SU-DHL-6 (cell line): ENCODE data around the gene PLPP7.

Source experiments
- H2AFZ ChIP-seq: fragments of 200-600 bp; sonication (generic); 2 replicates; pipeline ENCODE4 v1.6.1; 2014; ENCODE audit warnings: low read depth, mild to moderate bottlenecking, moderate library complexity, mixed read lengths, antibody characterized with exemption, low read length; ENCODE audit not compliant: severe bottlenecking
- H3F3A ChIP-seq: fragments of 200-600 bp; shearing (Covaris generic); 2 replicates; pipeline ENCODE4 v1.6.0; 2016; ENCODE audit warnings: antibody characterized with exemption, mild to moderate bottlenecking; ENCODE audit not compliant: insufficient read depth
- H3K27ac ChIP-seq: fragments of 200-600 bp; sonication (generic); 2 replicates; pipeline ENCODE4 v1.5.1; 2016; ENCODE audit warnings: low read depth, mild to moderate bottlenecking, low read length, moderate library complexity, mixed read lengths
- H3K27me3 ChIP-seq: fragments of 200-600 bp; sonication (generic), shearing (Covaris generic); 2 replicates; pipeline ENCODE4 v1.6.0; 2014; ENCODE audit warnings: mild to moderate bottlenecking, low read length
- H3K36me3 ChIP-seq: fragments of 200-600 bp; sonication (generic); 2 replicates; pipeline ENCODE4 v1.6.1; 2014; ENCODE audit warnings: mild to moderate bottlenecking, low read length, mixed read lengths
- H3K4me2 ChIP-seq: fragments of 300-600, 200-600 bp; shearing (Covaris generic), sonication (generic); 2 replicates; pipeline ENCODE4 v1.6.0; 2014; ENCODE audit warnings: low read length, low read depth, mild to moderate bottlenecking; ENCODE audit not compliant: poor library complexity, severe bottlenecking
- H3K4me3 ChIP-seq: fragments of 200-600 bp; sonication (generic); 2 replicates; pipeline ENCODE4 v1.5.1; 2014; ENCODE audit warnings: antibody characterized with exemption, low read length, mild to moderate bottlenecking, mixed read lengths; ENCODE audit not compliant: insufficient read depth, poor library complexity, severe bottlenecking
- H3K79me2 ChIP-seq: fragments of 200-600 bp; sonication (generic); 2 replicates; pipeline ENCODE4 v1.6.1; 2014; ENCODE audit warnings: mild to moderate bottlenecking, low read length, moderate library complexity; ENCODE audit not compliant: insufficient read depth
- H3K9ac ChIP-seq: fragments of 200-600 bp; sonication (generic); 2 replicates; pipeline ENCODE4 v1.7.0; 2014; ENCODE audit warnings: mild to moderate bottlenecking, low read length
- H3K9me2 ChIP-seq: fragments of 200-600 bp; sonication (generic); replicated peaks from 2 replicates; pipeline ENCODE4 v1.6.1; 2014; ENCODE audit warnings: low read length; ENCODE audit not compliant: insufficient read depth
- H3K9me3 ChIP-seq: fragments of 200-600 bp; sonication (generic); 2 replicates; pipeline ENCODE4 v1.6.1; 2014; ENCODE audit warnings: low read length, mixed read lengths; ENCODE audit not compliant: insufficient read depth
- H4K20me1 ChIP-seq: fragments of 200-600 bp; sonication (generic); 2 replicates; pipeline ENCODE4 v1.6.1; 2014; ENCODE audit warnings: low read depth, mild to moderate bottlenecking, antibody characterized with exemption, low read length, moderate library complexity, mixed read lengths
- CTCF ChIP-seq: fragments of 200-600 bp; sonication (generic); IDR thresholded peaks from one replicate; pipeline ENCODE4 v1.5.1; 2017; ENCODE audit warnings: antibody characterized with exemption, mild to moderate bottlenecking, low read length, moderate library complexity; ENCODE audit not compliant: insufficient read depth, poor library complexity, severe bottlenecking
- EZH2phosphoT487 ChIP-seq: fragments of 200-600 bp; sonication (generic), shearing (Covaris generic); conservative IDR thresholded peaks from 2 replicates; pipeline ENCODE4 v1.6.1; 2018; ENCODE audit warnings: mild to moderate bottlenecking, antibody characterized with exemption, low read length, moderate library complexity, mixed read lengths

The PLPP7 gene

GRCh38 chr9:131271506-131271931, 18.0 kb upstream of the PLPP7 start:
- Histone ChIP-seq H3K27me3 (no peaks in the 10 kb centered on the region), H3K79me2 (peaks cover 13% of the 10 kb centered on the region; the same call in 1 of the 2 replicates), H3K9me2 (no peaks in the 10 kb centered on the region), H3K27ac (no peak overlapping the region), H2AFZ (no peak overlapping the region), H3F3A (peaks cover 8% of the 10 kb centered on the region), H3K9ac (no peak overlapping the region), H3K9me3 (no peaks in the 10 kb centered on the region), H3K4me2 (peak overlapping the region; percentile 43), H3K4me3 (no peak overlapping the region), H4K20me1 (no peaks in the 10 kb centered on the region), H3K36me3 (no peaks in the 10 kb centered on the region)
- no peak for TF ChIP-seq EZH2phosphoT487
- no peak for TF ChIP-seq CTCF

- no peaks in the 10 kb centered on the region for H3K36me3 ChIP-seq
- no peak overlapping the region for H3K4me3 ChIP-seq
- no peak overlapping the region for H2AFZ ChIP-seq
- H3K79me2 ChIP-seq = peaks cover 13% of the 10 kb centered on the region; the same call in 1 of the 2 replicates
- peaks cover 8% of the 10 kb centered on the region for H3F3A ChIP-seq
- H3K4me2 ChIP-seq = peak overlapping the region; percentile 26
- H3K27ac ChIP-seq = peak overlapping the region; percentile 25; the same call in 1 of the 2 replicates
- TF ChIP-seq EZH2phosphoT487 (no peak), CTCF (no peak)
- no peaks in the 10 kb centered on the region for H3K27me3 ChIP-seq
- H3K9me3 ChIP-seq = no peaks in the 10 kb centered on the region
- H4K20me1 ChIP-seq = no peaks in the 10 kb centered on the region
- no peak overlapping the region for H3K9ac ChIP-seq
- H3K9me2 ChIP-seq = no peaks in the 10 kb centered on the region
Measured at GRCh38 chr9:131272212-131272611, 17.3 kb upstream of the PLPP7 start.

- H3K4me2 ChIP-seq = peak overlapping the region; percentile 67
- no peaks in the 10 kb centered on the region for H3K36me3 ChIP-seq
- H3K4me3 ChIP-seq = peak overlapping the region; percentile 31
- peaks cover 11% of the 10 kb centered on the region for H3F3A ChIP-seq
- no peak for TF ChIP-seq CTCF
- TF ChIP-seq EZH2phosphoT487 = no peak
- no peaks in the 10 kb centered on the region for H3K27me3 ChIP-seq
- H3K9me3 ChIP-seq = no peaks in the 10 kb centered on the region
- peaks cover 13% of the 10 kb centered on the region; the same call in 1 of the 2 replicates for H3K79me2 ChIP-seq
- H2AFZ ChIP-seq = no peak overlapping the region
- H3K9me2 ChIP-seq = no peaks in the 10 kb centered on the region
- peak overlapping the region; percentile 64 for H3K9ac ChIP-seq
- H4K20me1 ChIP-seq = no peaks in the 10 kb centered on the region
- H3K27ac ChIP-seq = peak overlapping the region; percentile 46
Measured at GRCh38 chr9:131273146-131273855, 16.2 kb upstream of the PLPP7 start.
